ENCODE data around the gene TMEM248. TPM values are rescaled to one million over a fixed set of nuclear protein-coding genes. Genes with fewer than 3 reads are reported as not detected.
"Not testable (repeated sequence)": the region's sequence is repeated elsewhere in the genome, so short reads cannot be mapped to it uniquely, and the experiment has no call there.

TMEM248 gene
- total RNA-seq, 4 donors from 2014 or later: 68.5 to 113 (median 83.4) TPM

- Histone ChIP-seq H3K27me3 (no peaks in the 10 kb centered on the region), H3K4me3 (no peak overlapping the region), H3K27ac (no peak overlapping the region), H3K36me3 (no peaks in the 10 kb centered on the region), H3K4me1 (no peaks in the 10 kb centered on the region), H3K9me3 (no peaks in the 10 kb centered on the region)
- TF ChIP-seq CTCF (IDR thresholded peaks at IDR 0.05) (no peak), POLR2A (IDR thresholded peaks at IDR 0.05) (no peak)
- intact Hi-C loops (cut with DNase I; ENCODE audit: low total_unique reads): no loop called here
- DNase-seq: no peak
Observed at GRCh38 chr7:66904063-66904593, 16.9 kb upstream of the TMEM248 start.

- H3K27ac ChIP-seq: no peak overlapping the region
- no peak overlapping the region for H3K4me3 ChIP-seq
- H3K36me3 ChIP-seq: no peaks in the 10 kb centered on the region
- H3K9me3 ChIP-seq: no peaks in the 10 kb centered on the region
- TF ChIP-seq POLR2A (IDR thresholded peaks at IDR 0.05) (no peak), CTCF (IDR thresholded peaks at IDR 0.05) (no peak)
- intact Hi-C loops (cut with DNase I; ENCODE audit: low total_unique reads): no loop called here
- no peaks in the 10 kb centered on the region for H3K4me1 ChIP-seq
- DNase-seq: no peak
- no peaks in the 10 kb centered on the region for H3K27me3 ChIP-seq
Observed at GRCh38 chr7:66905278-66905677, 15.7 kb upstream of the TMEM248 start.

GRCh38 chr7:66905689-66906088 lies 15.3 kb upstream of the TMEM248 start:
- no peak overlapping the region for H3K4me3 ChIP-seq
- intact Hi-C loops (cut with DNase I; ENCODE audit: low total_unique reads): no loop called here
- H3K27ac ChIP-seq: no peak overlapping the region
- H3K36me3 ChIP-seq: no peaks in the 10 kb centered on the region
- TF ChIP-seq POLR2A (IDR thresholded peaks at IDR 0.05): no peak
- no peak for TF ChIP-seq CTCF (IDR thresholded peaks at IDR 0.05)
- H3K27me3 ChIP-seq: no peaks in the 10 kb centered on the region
- DNase-seq: no peak
- no peaks in the 10 kb centered on the region for H3K4me1 ChIP-seq
- no peaks in the 10 kb centered on the region for H3K9me3 ChIP-seq

GRCh38 chr7:66907731-66908130 lies 13.3 kb upstream of the TMEM248 start:
- no peaks in the 10 kb centered on the region for H3K4me1 ChIP-seq
- TF ChIP-seq POLR2A (IDR thresholded peaks at IDR 0.05) (no peak), CTCF (IDR thresholded peaks at IDR 0.05) (no peak)
- no peaks in the 10 kb centered on the region for H3K9me3 ChIP-seq
- no peaks in the 10 kb centered on the region for H3K36me3 ChIP-seq
- no peak overlapping the region for H3K27ac ChIP-seq
- H3K27me3 ChIP-seq: no peaks in the 10 kb centered on the region
- H3K4me3 ChIP-seq: no peak overlapping the region
- DNase-seq: no peak
- intact Hi-C loops (cut with DNase I; ENCODE audit: low total_unique reads): no loop called here

GRCh38 chr7:66908598-66908997 lies 12.4 kb upstream of the TMEM248 start:
- H3K9me3 ChIP-seq; DNase-seq; H3K4me1 ChIP-seq; H3K27me3 ChIP-seq; intact Hi-C loops (cut with DNase I; ENCODE audit: low total_unique reads); H3K27ac ChIP-seq; H3K4me3 ChIP-seq; H3K36me3 ChIP-seq: not testable (repeated sequence)

GRCh38 chr7:66910789-66911188 lies 10.2 kb upstream of the TMEM248 start:
- no peak for DNase-seq
- no peak overlapping the region for H3K27ac ChIP-seq
- H3K4me1 ChIP-seq: no peaks in the 10 kb centered on the region
- no peaks in the 10 kb centered on the region for H3K9me3 ChIP-seq
- no peaks in the 10 kb centered on the region for H3K36me3 ChIP-seq
- no peaks in the 10 kb centered on the region for H3K27me3 ChIP-seq
- H3K4me3 ChIP-seq: no peak overlapping the region
- intact Hi-C loops (cut with DNase I; ENCODE audit: low total_unique reads): no loop called here
- no peak for TF ChIP-seq POLR2A (IDR thresholded peaks at IDR 0.05)
- TF ChIP-seq CTCF (IDR thresholded peaks at IDR 0.05): no peak

GRCh38 chr7:66911191-66911590 lies 9.8 kb upstream of the TMEM248 start:
- H3K27me3 ChIP-seq; H3K9me3 ChIP-seq; H3K4me1 ChIP-seq; H3K4me3 ChIP-seq; H3K27ac ChIP-seq; DNase-seq; intact Hi-C loops (cut with DNase I; ENCODE audit: low total_unique reads); H3K36me3 ChIP-seq: not testable (repeated sequence)
